ENCODE measurements around the gene RASEF. TPM values are rescaled to one million over a fixed set of nuclear protein-coding genes. Genes with fewer than 3 reads are reported as not detected.

The RASEF gene
- total RNA-seq = 9.6 and 13.0 TPM in 2 replicates

DNA sequence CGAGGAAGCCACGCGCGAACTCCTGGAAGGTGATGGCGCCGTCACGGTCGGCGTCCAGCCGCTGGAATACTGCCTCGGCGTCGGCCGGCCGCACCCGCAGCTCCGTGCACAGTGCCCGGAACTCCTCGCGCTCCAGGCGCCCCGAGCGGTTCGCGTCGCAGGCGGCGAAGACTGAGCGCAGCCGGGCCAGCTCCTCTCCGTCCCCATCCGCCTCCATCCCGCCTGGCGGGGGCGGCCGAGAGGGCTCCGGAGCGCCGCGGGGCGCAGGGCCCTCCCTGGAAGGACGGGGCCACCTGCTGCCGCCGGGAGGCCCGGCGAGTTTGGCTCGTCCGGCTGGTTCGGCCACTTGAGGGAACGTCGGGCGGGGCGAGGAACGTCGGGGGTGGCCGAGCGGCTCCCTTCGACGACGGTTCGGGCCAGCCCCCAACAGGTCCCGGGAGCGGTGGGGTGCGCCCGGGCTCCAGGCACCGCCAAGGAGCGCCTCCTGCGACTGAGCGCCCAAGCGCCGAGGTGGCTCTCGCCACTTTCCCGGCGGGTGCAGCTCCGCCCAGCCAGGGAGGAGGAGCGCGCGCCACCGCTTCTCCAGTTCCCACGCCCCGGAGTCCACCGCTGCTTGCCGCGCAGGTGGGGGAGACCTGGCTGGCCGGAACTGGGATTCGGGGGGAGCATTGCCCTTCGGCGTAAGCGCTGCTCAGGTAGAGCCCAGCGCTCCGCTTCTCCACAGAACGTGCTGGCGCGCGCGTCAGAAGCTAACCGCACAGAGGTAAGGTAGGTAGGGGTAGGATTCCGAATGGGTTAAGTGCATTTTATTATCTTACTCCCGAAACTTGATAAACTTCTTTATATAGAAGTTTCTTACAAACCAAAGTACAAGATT, at the start of gene RASEF:
Gene RASEF, minus strand, starts transcription at position 492 of the 877 bp plus-strand sequence. Its CDS starts 275 bp downstream, at position 217.

Measured in tracheal epithelial cell (primary cell).